A549 treated with DMSO at 1 μM for 4 hours (cell line): ENCODE data around the gene SOWAHA. TPM values are rescaled to one million over a fixed set of nuclear protein-coding genes. Genes with fewer than 3 reads are reported as not detected.

Source experiments
- total RNA-seq: library from RNA; stranded (reverse); fragments of 200-300 nt; extraction: Qiagen RNA extraction; gene quantifications from 5 replicates; pipeline ENCODE4 v1.2.3, GENCODE V29; 2022; ENCODE audit warnings: low read depth

The SOWAHA gene
- 0.06 to 0.21 TPM (median 0.14 TPM) in 5 replicates for total RNA-seq

GRCh38 chr5:132812781-132813598, at the start of gene SOWAHA:
SOWAHA (plus strand) TSS chr5:132813302; CDS start chr5:132813622, 320 bp downstream.

GRCh38 chr5:132777209-132778069, 35.7 kb upstream of the SOWAHA start, which contains the start of gene SEPTIN8:
SEPTIN8 (minus strand) TSS chr5:132777239; CDS start chr5:132777137, 102 bp downstream.

GRCh38 chr5:132830436-132831094, 17.5 kb downstream of the SOWAHA start, which contains the start of gene SHROOM1:
SHROOM1 (minus strand) TSS chr5:132830647; CDS start chr5:132826140, 4,507 bp downstream.

Other genes starting within 250 kb of the SOWAHA start
- 0.06 to 0.11 TPM in 2 of 5 replicates, not detected in the others for gene IL13, start 155.1 kb upstream of the SOWAHA start, total RNA-seq
- not detected in 5 replicates for gene IL4, start 139.3 kb upstream of the SOWAHA start, total RNA-seq
- 8.2 to 12.7 TPM (median 10.9 TPM) in 5 replicates for gene KIF3A, start 75.8 kb upstream of the SOWAHA start, total RNA-seq
- 0.06 to 0.56 TPM (median 0.15 TPM) in 4 of 5 replicates, not detected in the other for gene CCNI2, start 65.9 kb upstream of the SOWAHA start, total RNA-seq
- 16.5 to 23.2 TPM (median 19.2 TPM) in 5 replicates for gene SEPTIN8, start 36.1 kb upstream of the SOWAHA start, total RNA-seq
- gene SHROOM1, start 17.3 kb downstream of the SOWAHA start, total RNA-seq = 8.8 to 10.6 TPM (median 9.9 TPM) in 5 replicates
- gene GDF9, start 53.2 kb downstream of the SOWAHA start, total RNA-seq = 0.20 to 0.32 TPM (median 0.27 TPM) in 5 replicates
- 414 to 542 TPM (median 494 TPM) in 5 replicates for gene UQCRQ, start 53.3 kb downstream of the SOWAHA start, total RNA-seq
- gene LEAP2, start 60.4 kb downstream of the SOWAHA start, total RNA-seq = 0.55 to 1.5 TPM (median 1.1 TPM) in 5 replicates
- 19.7 to 28.7 TPM (median 25.8 TPM) in 5 replicates for gene AFF4, start 150.3 kb downstream of the SOWAHA start, total RNA-seq
- gene ZCCHC10, start 213.2 kb downstream of the SOWAHA start, total RNA-seq = 27.0 to 34.7 TPM (median 30.1 TPM) in 5 replicates
- gene HSPA4, start 238.7 kb downstream of the SOWAHA start, total RNA-seq = 136 to 221 TPM (median 195 TPM) in 5 replicates